A549 (cell line): ENCODE results near the gene ABCA13. TPM values are rescaled to one million over a fixed set of nuclear protein-coding genes. Genes with fewer than 3 reads are reported as not detected.

ENCODE experiments used
- ATAC-seq, 2 experiments: fragments of 200-7000 bp in 1 of 2; fragments of >200 bp in 1 of 2; cut with Nextera tagmentation in 1 of 2; cut with Tn5 transposase in 1 of 2; 3 replicates each; pipeline versions ENCODE4 v1.8.0 to v1.9.1; 2018 to 2020; ENCODE audit warnings: mild to moderate bottlenecking in 1 of 2, moderate library complexity in 1 of 2
- CTCF ChIA-PET: fragments of 300-600 bp; sonication (Branson Sonifier 250); formaldehyde crosslinking; extraction: SDS; loops from one replicate; lab custom pipeline; 2021; ENCODE audit warnings: antibody characterized with exemption, inconsistent platforms; lab: Yijun Ruan, JAX
- POLR2A ChIA-PET: fragments of 350-600 bp; formaldehyde crosslinking; extraction: SDS; loops from one replicate; lab custom pipeline; 2021; ENCODE audit warnings: antibody characterized with exemption, inconsistent platforms; lab: Yijun Ruan, JAX
- DNase-seq, 2 experiments: peaks; one replicate each; pipeline versions ENCODE4 v3.0.0 to v3.0.0-alpha.2; 2011 to 2016; ENCODE audit warnings: low read depth in 1 of 2, low spot score in 1 of 2
- FAIRE-seq: peaks from 2 replicates; lab custom pipeline; 2011; peaks lifted over from hg19 to GRCh38; lab: Jason Lieb, UNC
- H3K27ac ChIP-seq, 2 experiments: fragments of >200 bp; sonication (Bioruptor Twin); formaldehyde crosslinking; 3 replicates each; pipeline ENCODE4 v1.5.1; 2016 to 2017
- H3K4me1 ChIP-seq: fragments of >200 bp; sonication (Bioruptor Twin); formaldehyde crosslinking; 3 replicates; pipeline ENCODE4 v1.6.1; 2016
- H3K4me2 ChIP-seq: fragments of >200 bp; sonication (Bioruptor Twin); formaldehyde crosslinking; 3 replicates; pipeline ENCODE4 v1.6.1; 2016
- H3K4me3 ChIP-seq: fragments of >200 bp; sonication (Bioruptor Twin); formaldehyde crosslinking; 3 replicates; pipeline ENCODE4 v1.5.1; 2016
- H3K9me3 ChIP-seq: fragments of >200 bp; sonication (Bioruptor Twin); formaldehyde crosslinking; 3 replicates; pipeline ENCODE4 v1.6.1; 2016
- BHLHE40 ChIP-seq: IDR thresholded peaks from 2 replicates; pipeline ENCODE4 v1.6.1; 2012; ENCODE audit warnings: low read depth, low read length, inconsistent platforms
- CEBPB ChIP-seq, 2 experiments: fragments of >200 bp in 1 of 2; sonication (Bioruptor Twin) in 1 of 2; formaldehyde crosslinking in 1 of 2; IDR thresholded peaks; 2 replicates each; pipeline ENCODE4 v1.6.1; 2012 to 2016
- CHD2 ChIP-seq: fragments of 150-350 bp; IDR thresholded peaks from 2 replicates; pipeline ENCODE4 v1.6.1; 2014; ENCODE audit warnings: low read length; ENCODE audit not compliant: partially characterized antibody
- EHMT2 ChIP-seq: fragments of 200-600 bp; sonication (generic); IDR thresholded peaks from 2 replicates; pipeline ENCODE4 v1.6.1; 2016; ENCODE audit warnings: antibody characterized with exemption, low read depth, mild to moderate bottlenecking, moderate library complexity
- ESRRA ChIP-seq: fragments of 150-350 bp; IDR thresholded peaks from 2 replicates; pipeline ENCODE4 v1.6.1; 2014; ENCODE audit warnings: mild to moderate bottlenecking, low read length, borderline replicate concordance
- FOSB ChIP-seq: fragments of 250-450 bp; sonication (Bioruptor Pico); IDR thresholded peaks from 2 replicates; pipeline ENCODE4 v1.5.0; 2020; ENCODE audit warnings: mild to moderate bottlenecking, moderate library complexity
- HDAC2 ChIP-seq: fragments of 200-600 bp; sonication (generic); IDR thresholded peaks from 2 replicates; pipeline ENCODE4 v1.6.1; 2016
- HOXA7 ChIP-seq: fragments of 250-450 bp; sonication (Bioruptor Pico); IDR thresholded peaks from 2 replicates; pipeline ENCODE4 v1.5.0; 2020; ENCODE audit warnings: mild to moderate bottlenecking, moderate library complexity
- JUN ChIP-seq, 2 experiments: fragments of >200 bp; sonication (Bioruptor Twin); formaldehyde crosslinking; IDR thresholded peaks; 2 replicates in 1 of 2; 3 replicates in 1 of 2; pipeline ENCODE4 v1.6.1; 2016 to 2017
- KDM1A ChIP-seq: fragments of 200-600 bp; sonication (generic); IDR thresholded peaks from 2 replicates; pipeline ENCODE4 v1.6.1; 2016; ENCODE audit warnings: low read depth, mild to moderate bottlenecking
- KDM5A ChIP-seq: fragments of 200-600 bp; sonication (generic); IDR thresholded peaks from 2 replicates; pipeline ENCODE4 v1.6.1; 2016; ENCODE audit warnings: antibody characterized with exemption, mild to moderate bottlenecking
- NFE2L2 ChIP-seq: fragments of 150-350 bp; conservative IDR thresholded peaks from 2 replicates; pipeline ENCODE4 v1.6.1; 2014; ENCODE audit warnings: low read length
- PHF8 ChIP-seq: fragments of 200-600 bp; sonication (generic); IDR thresholded peaks from 2 replicates; pipeline ENCODE4 v1.6.1; 2016; ENCODE audit warnings: low read depth, mild to moderate bottlenecking, antibody characterized with exemption, moderate library complexity, borderline replicate concordance
- POLR2A ChIP-seq: IDR thresholded peaks from 2 replicates; pipeline ENCODE4 v1.6.1; 2012; ENCODE audit warnings: mild to moderate bottlenecking, low read length
- POLR2AphosphoS2 ChIP-seq: conservative IDR thresholded peaks from 2 replicates; pipeline ENCODE4 v1.6.1; 2012; ENCODE audit warnings: low read length, improper control_type of control experiment, inconsistent platforms
- RFX5 ChIP-seq: fragments of 450-650 bp; IDR thresholded peaks from 2 replicates; pipeline ENCODE4 v1.7.1; 2014; ENCODE audit warnings: antibody characterized with exemption, mild to moderate bottlenecking, moderate library complexity
- TFCP2L1 ChIP-seq: fragments of 250-450 bp; sonication (Bioruptor Pico); IDR thresholded peaks from 2 replicates; pipeline ENCODE4 v1.5.0; 2021; ENCODE audit warnings: mild to moderate bottlenecking
- ZFP36 ChIP-seq: fragments of 450-650 bp; IDR thresholded peaks from 2 replicates; pipeline ENCODE4 v1.6.1; 2014; ENCODE audit warnings: borderline replicate concordance; ENCODE audit not compliant: partially characterized antibody
- WGBS: methylation state at CpG from one replicate; pipeline ENCODE4 v1.1.6; 2017; ENCODE audit errors: missing lambda C conversion rate; 5-methylcytosine and 5-hydroxymethylcytosine counted together
- polyA plus RNA-seq, 4 experiments: library from polyadenylated mRNA; depleted of rRNA in 3 of 4; stranded (reverse); fragments of >200 nt; fragmentation: RNase III in 1 of 4; extraction: RNeasy Plus Mini Kit Qiagen cat#74134 plus additional on column Dnase treatment in 1 of 4; gene quantifications; 2 replicates in 3 of 4; 3 replicates in 1 of 4; pipeline ENCODE4 v1.2.3, GENCODE V29; 2011 to 2017
- TF ChIP-seq, protein P1 (sequence below): IDR thresholded peaks from 2 replicates; pipeline ENCODE4 v1.6.1; 2012
- TF ChIP-seq, protein P2 (sequence below): fragments of 150-350 bp; IDR thresholded peaks from 2 replicates; pipeline ENCODE4 v1.6.1; 2014; ENCODE audit warnings: low read depth, mild to moderate bottlenecking, low read length
- TF ChIP-seq, protein P3 (sequence below): fragments of >200 bp; sonication (Bioruptor Twin); formaldehyde crosslinking; IDR thresholded peaks from 3 replicates; pipeline ENCODE4 v1.5.1; 2016
- TF ChIP-seq, protein P4 (sequence below): fragments of 250-450 bp; sonication (Bioruptor Pico); IDR thresholded peaks from 2 replicates; pipeline ENCODE4 v1.5.0; 2021; ENCODE audit warnings: mild to moderate bottlenecking, moderate library complexity, borderline replicate concordance
- TF ChIP-seq, protein P5 (sequence below): fragments of 200-600 bp; sonication (generic); IDR thresholded peaks from 2 replicates; pipeline ENCODE4 v1.6.1; 2016; ENCODE audit warnings: antibody characterized with exemption, mild to moderate bottlenecking, moderate library complexity

ABCA13 gene
- polyA plus RNA-seq, 2 of the 4 experiments (the other 2 are of a cell fraction): 0.01 TPM; not detected in 1

DNA sequence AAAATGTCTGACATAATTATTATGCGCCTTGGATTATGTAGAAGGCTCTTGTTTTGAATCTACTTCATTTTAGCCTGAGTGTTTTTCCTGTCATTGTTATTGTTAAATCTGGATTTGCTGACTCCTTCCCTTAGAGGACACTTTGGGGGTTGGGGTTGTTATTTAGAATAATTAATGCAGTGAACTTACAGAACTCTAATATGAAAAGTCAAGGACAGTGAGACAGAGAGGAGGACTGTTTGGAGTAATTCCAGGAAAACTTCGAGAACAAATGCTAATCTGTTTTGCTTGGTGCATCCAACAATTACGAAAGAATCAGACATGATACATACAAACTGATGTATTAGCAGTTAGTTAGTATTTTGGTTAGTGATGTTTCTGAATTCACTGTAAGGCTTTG lies 146.1 kb downstream of the ABCA13 start:
- DNase-seq (no peak), FAIRE-seq (no peak), ATAC-seq (no peak)
- no peak for TF ChIP-seq ZFP36
- TF ChIP-seq RFX5: no peak
- TF ChIP-seq, protein P1, sequence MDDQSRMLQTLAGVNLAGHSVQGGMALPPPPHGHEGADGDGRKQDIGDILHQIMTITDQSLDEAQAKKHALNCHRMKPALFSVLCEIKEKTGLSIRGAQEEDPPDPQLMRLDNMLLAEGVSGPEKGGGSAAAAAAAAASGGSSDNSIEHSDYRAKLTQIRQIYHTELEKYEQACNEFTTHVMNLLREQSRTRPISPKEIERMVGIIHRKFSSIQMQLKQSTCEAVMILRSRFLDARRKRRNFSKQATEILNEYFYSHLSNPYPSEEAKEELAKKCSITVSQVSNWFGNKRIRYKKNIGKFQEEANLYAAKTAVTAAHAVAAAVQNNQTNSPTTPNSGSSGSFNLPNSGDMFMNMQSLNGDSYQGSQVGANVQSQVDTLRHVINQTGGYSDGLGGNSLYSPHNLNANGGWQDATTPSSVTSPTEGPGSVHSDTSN: no peak
- no peak for TF ChIP-seq HDAC2
- TF ChIP-seq, protein P2, sequence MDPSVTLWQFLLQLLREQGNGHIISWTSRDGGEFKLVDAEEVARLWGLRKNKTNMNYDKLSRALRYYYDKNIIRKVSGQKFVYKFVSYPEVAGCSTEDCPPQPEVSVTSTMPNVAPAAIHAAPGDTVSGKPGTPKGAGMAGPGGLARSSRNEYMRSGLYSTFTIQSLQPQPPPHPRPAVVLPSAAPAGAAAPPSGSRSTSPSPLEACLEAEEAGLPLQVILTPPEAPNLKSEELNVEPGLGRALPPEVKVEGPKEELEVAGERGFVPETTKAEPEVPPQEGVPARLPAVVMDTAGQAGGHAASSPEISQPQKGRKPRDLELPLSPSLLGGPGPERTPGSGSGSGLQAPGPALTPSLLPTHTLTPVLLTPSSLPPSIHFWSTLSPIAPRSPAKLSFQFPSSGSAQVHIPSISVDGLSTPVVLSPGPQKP: no peak
- TF ChIP-seq CHD2: no peak
- TF ChIP-seq CEBPB (IDR thresholded peaks at IDR 0.05): no peak
- TF ChIP-seq POLR2A: no peak
- no peak for TF ChIP-seq JUN (IDR thresholded peaks at IDR 0.05)
- no peak for TF ChIP-seq POLR2AphosphoS2
- no peak for TF ChIP-seq BHLHE40
- TF ChIP-seq, protein P3, sequence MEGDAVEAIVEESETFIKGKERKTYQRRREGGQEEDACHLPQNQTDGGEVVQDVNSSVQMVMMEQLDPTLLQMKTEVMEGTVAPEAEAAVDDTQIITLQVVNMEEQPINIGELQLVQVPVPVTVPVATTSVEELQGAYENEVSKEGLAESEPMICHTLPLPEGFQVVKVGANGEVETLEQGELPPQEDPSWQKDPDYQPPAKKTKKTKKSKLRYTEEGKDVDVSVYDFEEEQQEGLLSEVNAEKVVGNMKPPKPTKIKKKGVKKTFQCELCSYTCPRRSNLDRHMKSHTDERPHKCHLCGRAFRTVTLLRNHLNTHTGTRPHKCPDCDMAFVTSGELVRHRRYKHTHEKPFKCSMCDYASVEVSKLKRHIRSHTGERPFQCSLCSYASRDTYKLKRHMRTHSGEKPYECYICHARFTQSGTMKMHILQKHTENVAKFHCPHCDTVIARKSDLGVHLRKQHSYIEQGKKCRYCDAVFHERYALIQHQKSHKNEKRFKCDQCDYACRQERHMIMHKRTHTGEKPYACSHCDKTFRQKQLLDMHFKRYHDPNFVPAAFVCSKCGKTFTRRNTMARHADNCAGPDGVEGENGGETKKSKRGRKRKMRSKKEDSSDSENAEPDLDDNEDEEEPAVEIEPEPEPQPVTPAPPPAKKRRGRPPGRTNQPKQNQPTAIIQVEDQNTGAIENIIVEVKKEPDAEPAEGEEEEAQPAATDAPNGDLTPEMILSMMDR: no peak
- no peak for TF ChIP-seq FOSB (CRISPR knock-in tag)
- no peak for TF ChIP-seq PHF8
- TF ChIP-seq, protein P4, sequence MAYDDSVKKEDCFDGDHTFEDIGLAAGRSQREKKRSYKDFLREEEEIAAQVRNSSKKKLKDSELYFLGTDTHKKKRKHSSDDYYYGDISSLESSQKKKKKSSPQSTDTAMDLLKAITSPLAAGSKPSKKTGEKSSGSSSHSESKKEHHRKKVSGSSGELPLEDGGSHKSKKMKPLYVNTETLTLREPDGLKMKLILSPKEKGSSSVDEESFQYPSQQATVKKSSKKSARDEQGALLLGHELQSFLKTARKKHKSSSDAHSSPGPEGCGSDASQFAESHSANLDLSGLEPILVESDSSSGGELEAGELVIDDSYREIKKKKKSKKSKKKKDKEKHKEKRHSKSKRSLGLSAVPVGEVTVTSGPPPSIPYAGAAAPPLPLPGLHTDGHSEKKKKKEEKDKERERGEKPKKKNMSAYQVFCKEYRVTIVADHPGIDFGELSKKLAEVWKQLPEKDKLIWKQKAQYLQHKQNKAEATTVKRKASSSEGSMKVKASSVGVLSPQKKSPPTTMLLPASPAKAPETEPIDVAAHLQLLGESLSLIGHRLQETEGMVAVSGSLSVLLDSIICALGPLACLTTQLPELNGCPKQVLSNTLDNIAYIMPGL (CRISPR knock-in tag): no peak
- no peak for TF ChIP-seq TFCP2L1
- no peak for TF ChIP-seq EHMT2
- Histone ChIP-seq H3K4me1 (no peaks in the 10 kb centered on the region), H3K4me3 (no peak overlapping the region), H3K9me3 (no peaks in the 10 kb centered on the region), H3K4me2 (no peak overlapping the region), H3K27ac (no peak overlapping the region)
- ChIA-PET POLR2A (no interaction called here), CTCF (no interaction called here)
- 21% methylated on average over 3 of the region's 3 CpGs for WGBS

DNA sequence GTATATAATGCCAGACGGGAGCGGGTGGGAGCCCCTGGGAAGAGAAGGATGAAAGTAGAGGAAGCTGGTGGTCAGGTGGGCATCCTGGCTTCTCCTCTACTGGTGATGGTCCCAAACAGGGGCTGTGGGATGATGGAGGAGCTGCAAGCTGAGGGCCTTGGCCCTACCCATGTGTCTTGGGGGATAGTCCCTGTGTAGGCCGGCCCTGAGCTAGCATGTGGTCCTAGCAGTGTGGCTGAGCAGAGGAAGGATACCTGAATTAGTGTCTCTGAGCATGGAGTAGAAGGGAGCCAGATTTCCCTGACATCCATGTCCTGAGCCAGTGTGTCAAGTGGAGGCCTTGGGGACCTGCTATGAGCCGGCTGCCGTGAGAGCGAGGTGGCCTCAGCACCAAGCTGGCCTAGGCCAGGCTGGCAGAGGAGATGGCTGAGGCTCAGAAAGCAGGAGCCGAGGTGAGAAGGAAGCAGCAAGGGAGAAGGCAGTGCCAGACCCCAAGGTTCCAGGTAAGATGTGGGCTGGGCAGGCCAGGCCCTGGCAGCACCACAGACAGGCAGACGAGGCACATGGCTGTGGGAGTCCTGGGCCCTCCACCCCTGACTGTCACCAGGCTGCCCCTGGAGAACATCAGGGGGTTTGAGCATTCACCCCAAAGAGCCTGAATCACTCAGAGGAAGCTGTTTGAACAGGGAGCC lies 150.2 kb downstream of the ABCA13 start:
- TF ChIP-seq HOXA7 (CRISPR knock-in tag): no peak
- TF ChIP-seq EHMT2: no peak
- no peak for TF ChIP-seq NFE2L2
- no peak for TF ChIP-seq ESRRA
- TF ChIP-seq KDM1A: no peak
- TF ChIP-seq, protein P5, sequence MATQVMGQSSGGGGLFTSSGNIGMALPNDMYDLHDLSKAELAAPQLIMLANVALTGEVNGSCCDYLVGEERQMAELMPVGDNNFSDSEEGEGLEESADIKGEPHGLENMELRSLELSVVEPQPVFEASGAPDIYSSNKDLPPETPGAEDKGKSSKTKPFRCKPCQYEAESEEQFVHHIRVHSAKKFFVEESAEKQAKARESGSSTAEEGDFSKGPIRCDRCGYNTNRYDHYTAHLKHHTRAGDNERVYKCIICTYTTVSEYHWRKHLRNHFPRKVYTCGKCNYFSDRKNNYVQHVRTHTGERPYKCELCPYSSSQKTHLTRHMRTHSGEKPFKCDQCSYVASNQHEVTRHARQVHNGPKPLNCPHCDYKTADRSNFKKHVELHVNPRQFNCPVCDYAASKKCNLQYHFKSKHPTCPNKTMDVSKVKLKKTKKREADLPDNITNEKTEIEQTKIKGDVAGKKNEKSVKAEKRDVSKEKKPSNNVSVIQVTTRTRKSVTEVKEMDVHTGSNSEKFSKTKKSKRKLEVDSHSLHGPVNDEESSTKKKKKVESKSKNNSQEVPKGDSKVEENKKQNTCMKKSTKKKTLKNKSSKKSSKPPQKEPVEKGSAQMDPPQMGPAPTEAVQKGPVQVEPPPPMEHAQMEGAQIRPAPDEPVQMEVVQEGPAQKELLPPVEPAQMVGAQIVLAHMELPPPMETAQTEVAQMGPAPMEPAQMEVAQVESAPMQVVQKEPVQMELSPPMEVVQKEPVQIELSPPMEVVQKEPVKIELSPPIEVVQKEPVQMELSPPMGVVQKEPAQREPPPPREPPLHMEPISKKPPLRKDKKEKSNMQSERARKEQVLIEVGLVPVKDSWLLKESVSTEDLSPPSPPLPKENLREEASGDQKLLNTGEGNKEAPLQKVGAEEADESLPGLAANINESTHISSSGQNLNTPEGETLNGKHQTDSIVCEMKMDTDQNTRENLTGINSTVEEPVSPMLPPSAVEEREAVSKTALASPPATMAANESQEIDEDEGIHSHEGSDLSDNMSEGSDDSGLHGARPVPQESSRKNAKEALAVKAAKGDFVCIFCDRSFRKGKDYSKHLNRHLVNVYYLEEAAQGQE: no peak
- no peak for TF ChIP-seq JUN (IDR thresholded peaks at IDR 0.05)
- TF ChIP-seq KDM5A: no peak
- no peak for TF ChIP-seq ZFP36
- no peak for DNase-seq
- POLR2A ChIA-PET: no interaction called here
- Histone ChIP-seq H3K4me1 (no peaks in the 10 kb centered on the region), H3K4me3 (no peak overlapping the region), H3K4me2 (no peak overlapping the region), H3K9me3 (0 out of 3 replicates have a peak, but pooled peaks cover 4% of the 10 kb centered on the region), H3K27ac (no peak overlapping the region)
- CTCF ChIA-PET: interaction anchor here (2.0 kb wide), 1 partner anchor 22 kb away, joined by 5 read pairs; no protein-coding TSS in a partner anchor
- no peak for FAIRE-seq
- WGBS: 45% methylated on average over 8 of the region's 8 CpGs
- peak in 1 of 2 experiments; percentile 59; a peak in 2 of 6 replicates for ATAC-seq
